OCI-LY1 (cell line): ENCODE measurements around the gene FYTTD1.

Experiments
- H2AFZ ChIP-seq: fragments of 200-600 bp; sonication (generic), shearing (Covaris generic); 2 replicates; pipeline ENCODE4 v1.6.0; 2014; ENCODE audit warnings: antibody characterized with exemption, mild to moderate bottlenecking, low read length
- H3F3A ChIP-seq: fragments of 200-600 bp; sonication (generic), shearing (Covaris generic); 2 replicates; pipeline ENCODE4 v1.6.0; 2014; ENCODE audit warnings: mild to moderate bottlenecking, antibody characterized with exemption, low read length, moderate library complexity; ENCODE audit not compliant: insufficient read depth
- H3K27ac ChIP-seq: fragments of 200-600 bp; sonication (generic); 2 replicates; pipeline ENCODE4 v1.5.1; 2014; ENCODE audit warnings: low read length, mixed run types, mild to moderate bottlenecking, low read depth; ENCODE audit not compliant: poor library complexity, severe bottlenecking
- H3K27me3 ChIP-seq: fragments of 200-600 bp; sonication (generic); 2 replicates; pipeline ENCODE4 v1.6.0; 2014; ENCODE audit warnings: antibody characterized with exemption, mild to moderate bottlenecking, low read length, moderate library complexity; ENCODE audit not compliant: insufficient read depth
- H3K36me3 ChIP-seq: fragments of 200-600 bp; sonication (generic); 2 replicates; pipeline ENCODE4 v1.6.1; 2014; ENCODE audit warnings: mild to moderate bottlenecking, antibody characterized with exemption, low read length, moderate library complexity, mixed read lengths; ENCODE audit not compliant: insufficient read depth
- H3K4me1 ChIP-seq: fragments of 200-600 bp; sonication (generic); 2 replicates; pipeline ENCODE4 v1.5.1; 2014; ENCODE audit warnings: mild to moderate bottlenecking, low read length, moderate library complexity; ENCODE audit not compliant: insufficient read depth, severe bottlenecking
- H3K4me2 ChIP-seq: fragments of 200-600 bp; sonication (generic), shearing (Covaris generic); 2 replicates; pipeline ENCODE4 v1.6.1; 2014; ENCODE audit warnings: low read length
- H3K4me3 ChIP-seq: fragments of 200-600 bp; sonication (generic); 2 replicates; pipeline ENCODE4 v1.5.1; 2014; ENCODE audit warnings: low read length, low read depth, mild to moderate bottlenecking, mixed read lengths; ENCODE audit not compliant: poor library complexity, severe bottlenecking
- H3K79me2 ChIP-seq: fragments of 200-600 bp; shearing (Covaris generic); 2 replicates; pipeline ENCODE4 v1.6.1; 2016; ENCODE audit warnings: mixed run types, low read length, mixed read lengths; ENCODE audit not compliant: insufficient read depth
- H3K9ac ChIP-seq: fragments of 200-600 bp; sonication (generic), shearing (Covaris generic); 2 replicates; pipeline ENCODE4 v1.6.1; 2014; ENCODE audit warnings: mild to moderate bottlenecking, low read length, mixed read lengths
- H3K9me2 ChIP-seq: fragments of 200-600 bp; sonication (generic), shearing (Covaris generic); 2 replicates; pipeline ENCODE4 v1.6.1; 2014; ENCODE audit warnings: low read depth, mild to moderate bottlenecking, low read length, mixed read lengths
- H3K9me3 ChIP-seq: fragments of 200-600 bp; shearing (Covaris generic); 2 replicates; pipeline ENCODE4 v1.6.1; 2014; ENCODE audit warnings: low read length, mixed read lengths
- H4K20me1 ChIP-seq: fragments of 200-600 bp; sonication (generic), shearing (Covaris generic); 2 replicates; pipeline ENCODE4 v1.6.0; 2016; ENCODE audit warnings: mild to moderate bottlenecking, low read length; ENCODE audit not compliant: insufficient read depth
- EZH2 ChIP-seq: fragments of 200-600 bp; sonication (generic), shearing (Covaris generic); IDR thresholded peaks from 2 replicates; pipeline ENCODE4 v1.8.0; 2017; ENCODE audit warnings: borderline replicate concordance, mixed run types, mild to moderate bottlenecking, antibody characterized with exemption, low read length, moderate library complexity, mixed read lengths
- TF ChIP-seq, protein P1 (sequence below): fragments of 200-600 bp; sonication (generic), shearing (Covaris generic); IDR thresholded peaks from 2 replicates; pipeline ENCODE4 v1.5.1; 2017; ENCODE audit warnings: mild to moderate bottlenecking, antibody characterized with exemption, low read length, moderate library complexity, mixed read lengths

Gene FYTTD1

DNA sequence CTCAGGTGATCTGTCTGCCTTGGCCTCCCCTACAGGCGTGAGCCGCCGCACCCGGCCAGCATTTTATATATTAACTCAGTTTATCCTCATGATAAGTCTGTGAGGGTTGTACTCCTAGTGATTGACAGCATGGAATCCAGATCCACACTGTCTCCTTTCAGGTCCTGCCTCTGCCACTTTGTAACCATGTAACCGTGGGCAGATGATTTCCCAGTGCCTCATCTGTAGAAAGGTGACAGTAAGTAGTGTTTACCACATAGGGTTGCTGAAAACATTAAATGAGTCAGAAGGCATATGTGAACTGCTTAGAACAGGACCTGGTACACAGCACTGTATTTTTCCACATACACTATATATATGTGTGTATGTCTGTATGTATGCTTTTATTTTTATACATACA, 2.4 kb downstream of the FYTTD1 start:
- Histone ChIP-seq H3K4me2 (peak overlapping the region; percentile 88), H3K9me3 (no peaks in the 10 kb centered on the region), H4K20me1 (no peaks in the 10 kb centered on the region), H3K4me1 (peaks cover 61% of the 10 kb centered on the region), H3K79me2 (peaks cover 66% of the 10 kb centered on the region), H3K9me2 (no peaks in the 10 kb centered on the region), H3K36me3 (peaks cover 12% of the 10 kb centered on the region), H3F3A (peaks cover 10% of the 10 kb centered on the region; the same call in 1 of the 2 replicates), H2AFZ (no peak overlapping the region), H3K9ac (peak overlapping the region; percentile 92; the same call in 1 of the 2 replicates), H3K27me3 (no peaks in the 10 kb centered on the region), H3K4me3 (peak overlapping the region; percentile 88), H3K27ac (peak overlapping the region; percentile 91)
- no peak for TF ChIP-seq EZH2
- TF ChIP-seq, protein P1, sequence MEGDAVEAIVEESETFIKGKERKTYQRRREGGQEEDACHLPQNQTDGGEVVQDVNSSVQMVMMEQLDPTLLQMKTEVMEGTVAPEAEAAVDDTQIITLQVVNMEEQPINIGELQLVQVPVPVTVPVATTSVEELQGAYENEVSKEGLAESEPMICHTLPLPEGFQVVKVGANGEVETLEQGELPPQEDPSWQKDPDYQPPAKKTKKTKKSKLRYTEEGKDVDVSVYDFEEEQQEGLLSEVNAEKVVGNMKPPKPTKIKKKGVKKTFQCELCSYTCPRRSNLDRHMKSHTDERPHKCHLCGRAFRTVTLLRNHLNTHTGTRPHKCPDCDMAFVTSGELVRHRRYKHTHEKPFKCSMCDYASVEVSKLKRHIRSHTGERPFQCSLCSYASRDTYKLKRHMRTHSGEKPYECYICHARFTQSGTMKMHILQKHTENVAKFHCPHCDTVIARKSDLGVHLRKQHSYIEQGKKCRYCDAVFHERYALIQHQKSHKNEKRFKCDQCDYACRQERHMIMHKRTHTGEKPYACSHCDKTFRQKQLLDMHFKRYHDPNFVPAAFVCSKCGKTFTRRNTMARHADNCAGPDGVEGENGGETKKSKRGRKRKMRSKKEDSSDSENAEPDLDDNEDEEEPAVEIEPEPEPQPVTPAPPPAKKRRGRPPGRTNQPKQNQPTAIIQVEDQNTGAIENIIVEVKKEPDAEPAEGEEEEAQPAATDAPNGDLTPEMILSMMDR: no peak

DNA sequence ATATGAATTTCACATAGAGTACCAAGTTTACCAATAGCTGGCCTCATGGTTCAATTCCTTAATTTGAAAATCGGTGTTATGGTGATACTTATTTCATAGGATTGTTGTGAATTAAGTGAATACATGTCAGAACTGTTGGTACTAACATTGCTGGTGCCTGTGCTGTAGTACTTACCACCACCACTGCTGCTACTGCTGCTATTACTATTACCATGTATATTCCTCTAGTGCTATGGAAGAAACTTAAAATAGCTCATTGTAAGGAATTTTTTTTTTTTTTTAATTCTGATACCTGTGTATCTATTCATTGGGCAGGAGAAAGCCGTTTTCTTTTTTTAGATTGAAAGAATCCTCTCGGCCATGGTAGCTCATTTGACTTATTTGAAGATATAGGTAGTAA, 3.6 kb downstream of the FYTTD1 start:
- Histone ChIP-seq H3K79me2 (peaks cover 70% of the 10 kb centered on the region), H3K9ac (no peak overlapping the region), H2AFZ (no peak overlapping the region), H3K4me2 (peak overlapping the region; percentile 88), H3F3A (peaks cover 4% of the 10 kb centered on the region; the same call in 1 of the 2 replicates), H3K27ac (peak overlapping the region; percentile 91), H3K4me1 (peaks cover 51% of the 10 kb centered on the region), H3K4me3 (peak overlapping the region; percentile 88), H4K20me1 (no peaks in the 10 kb centered on the region), H3K36me3 (peaks cover 24% of the 10 kb centered on the region), H3K9me2 (no peaks in the 10 kb centered on the region), H3K27me3 (no peaks in the 10 kb centered on the region), H3K9me3 (no peaks in the 10 kb centered on the region)
- TF ChIP-seq, protein P1: no peak; the same call in 1 of the 2 replicates
- no peak for TF ChIP-seq EZH2

DNA sequence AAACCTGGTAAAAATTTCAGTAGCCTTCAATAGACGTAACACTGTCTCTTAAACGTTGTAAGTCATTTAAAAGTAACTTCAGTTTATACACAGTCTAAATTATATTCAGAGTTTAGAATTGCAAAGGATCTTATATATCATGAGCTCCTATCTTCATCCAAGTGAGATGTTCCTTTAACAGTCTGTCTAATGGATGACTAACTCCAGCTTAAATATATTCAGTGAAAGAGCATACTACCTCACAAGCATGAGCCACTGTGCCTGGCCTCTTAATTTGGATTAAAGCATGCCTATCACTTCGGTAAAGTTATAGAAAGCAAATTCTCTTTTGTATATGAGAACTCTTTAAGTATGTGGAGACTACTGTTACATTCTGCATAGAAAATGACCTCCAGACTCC, 7.0 kb downstream of the FYTTD1 start:
- H4K20me1 ChIP-seq: no peaks in the 10 kb centered on the region
- H3K27me3 ChIP-seq: no peaks in the 10 kb centered on the region
- no peak overlapping the region for H3K9ac ChIP-seq
- peaks cover 57% of the 10 kb centered on the region for H3K79me2 ChIP-seq
- no peaks in the 10 kb centered on the region for H3K9me3 ChIP-seq
- H3K4me1 ChIP-seq: peaks cover 30% of the 10 kb centered on the region
- no peaks in the 10 kb centered on the region for H3F3A ChIP-seq
- no peak overlapping the region for H3K4me2 ChIP-seq
- H3K9me2 ChIP-seq: no peaks in the 10 kb centered on the region
- TF ChIP-seq EZH2: no peak
- TF ChIP-seq, protein P1: no peak
- no peak overlapping the region for H2AFZ ChIP-seq
- H3K27ac ChIP-seq: no peak overlapping the region
- H3K36me3 ChIP-seq: peaks cover 58% of the 10 kb centered on the region
- no peak overlapping the region for H3K4me3 ChIP-seq
